Measurements from ENCODE around the gene TEAD1. TPM values are rescaled to one million over a fixed set of nuclear protein-coding genes. Genes with fewer than 3 reads are reported as not detected.

Gene TEAD1
- total and polyA plus RNA-seq, 9 of the 15 experiments (the other 6 are each of a cell fraction or from before 2014, with no cell fraction given) = 1.7 to 17.7 (median 10.8) TPM

DNA sequence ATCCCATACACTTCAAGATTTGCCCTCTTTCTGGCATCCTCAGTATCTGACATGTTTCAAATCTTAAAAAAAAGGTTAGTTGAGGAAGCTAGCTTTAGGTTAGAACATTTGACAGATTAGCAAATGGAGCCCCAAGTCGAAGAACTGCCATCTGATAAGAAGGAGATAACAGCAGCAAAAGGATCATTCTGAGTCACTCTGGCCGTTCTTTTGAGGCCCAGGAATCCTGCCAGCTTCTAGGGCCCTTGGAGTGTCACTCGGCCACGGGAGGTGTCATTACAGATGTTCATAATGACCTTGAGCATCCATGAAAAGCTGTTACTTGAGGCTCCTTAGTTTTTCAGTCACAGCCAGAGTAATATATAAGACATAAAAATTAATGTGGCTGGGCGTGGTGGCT, 202.8 kb downstream of the TEAD1 start (continued):
- TF ChIP-seq TBL1XR1 (IDR thresholded peaks at IDR 0.05; ENCODE audit: low read length in 2 of 2) (0 out of 4 replicates have a peak, but pooled peaks of 1 of the 2 experiments have one; percentile 12), JUND (IDR thresholded peaks at IDR 0.05; ENCODE audit: borderline replicate concordance, low read depth, low read length) (peak; percentile 87), JUND (tag; IDR thresholded peaks at IDR 0.05; ENCODE audit: borderline replicate concordance, low read depth, low read length) (peak; percentile 84; the same call in 1 of the 3 replicates), ATF7 (IDR thresholded peaks at IDR 0.05) (no peak), JUN (IDR thresholded peaks at IDR 0.05; ENCODE audit: borderline replicate concordance, low read depth, low read length) (0 out of 2 replicates have a peak, but pooled peaks have one; percentile 26), JUN (CRISPR knock-in tag; IDR thresholded peaks at IDR 0.05; ENCODE audit: borderline replicate concordance) (no peak), MEIS2 (IDR thresholded peaks at IDR 0.05; ENCODE audit: partially characterized antibody) (peak; percentile 21), ZNF780A (CRISPR knock-in tag; IDR thresholded peaks at IDR 0.05) (no peak), SRSF7 (optimal IDR thresholded peaks at IDR 0.05; ENCODE audit: low read depth, low read length) (no peak), TEAD2 (tag; IDR thresholded peaks at IDR 0.05) (no peak), ETV1 (tag; conservative IDR thresholded peaks at IDR 0.05; ENCODE audit: low read depth) (no peak), MTA1 (IDR thresholded peaks at IDR 0.05; ENCODE audit: borderline replicate concordance) (peak; percentile 47; the same call in 1 of the 2 replicates), RCOR1 (IDR thresholded peaks at IDR 0.05; ENCODE audit: borderline replicate concordance in 1 of 2, low read depth in 2 of 2, low read length in 2 of 2) (peak in 1 of 2 experiments; percentile 69; a peak in 2 of 4 replicates), FOXK2 (conservative IDR thresholded peaks at IDR 0.05 in 1 of 2, IDR thresholded peaks at IDR 0.05 in 1 of 2; ENCODE audit: low read depth in 2 of 2) (no peak), SMARCA4 (IDR thresholded peaks at IDR 0.05) (peak; percentile 53; the same call in 1 of the 2 replicates), SMARCE1 (IDR thresholded peaks at IDR 0.05) (peak; percentile 81; the same call in 1 of the 2 replicates), CCNT2 (IDR thresholded peaks at IDR 0.05; ENCODE audit: borderline replicate concordance, extremely low read depth, insufficient read length, low read depth, low read length) (peak; percentile 65), FOS (IDR thresholded peaks at IDR 0.05; ENCODE audit: extremely low read depth, insufficient read length) (peak; percentile 27)
- TF ChIP-seq, protein P1, sequence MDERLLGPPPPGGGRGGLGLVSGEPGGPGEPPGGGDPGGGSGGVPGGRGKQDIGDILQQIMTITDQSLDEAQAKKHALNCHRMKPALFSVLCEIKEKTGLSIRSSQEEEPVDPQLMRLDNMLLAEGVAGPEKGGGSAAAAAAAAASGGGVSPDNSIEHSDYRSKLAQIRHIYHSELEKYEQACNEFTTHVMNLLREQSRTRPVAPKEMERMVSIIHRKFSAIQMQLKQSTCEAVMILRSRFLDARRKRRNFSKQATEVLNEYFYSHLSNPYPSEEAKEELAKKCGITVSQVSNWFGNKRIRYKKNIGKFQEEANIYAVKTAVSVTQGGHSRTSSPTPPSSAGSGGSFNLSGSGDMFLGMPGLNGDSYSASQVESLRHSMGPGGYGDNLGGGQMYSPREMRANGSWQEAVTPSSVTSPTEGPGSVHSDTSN (CRISPR knock-in tag; IDR thresholded peaks at IDR 0.05; ENCODE audit: low read depth) = no peak
- TF ChIP-seq, protein P1 (tag; conservative IDR thresholded peaks at IDR 0.05; ENCODE audit: low read depth) = 0 out of 2 replicates have a peak, but pooled peaks have one; percentile 20
- TF ChIP-seq, protein P2, sequence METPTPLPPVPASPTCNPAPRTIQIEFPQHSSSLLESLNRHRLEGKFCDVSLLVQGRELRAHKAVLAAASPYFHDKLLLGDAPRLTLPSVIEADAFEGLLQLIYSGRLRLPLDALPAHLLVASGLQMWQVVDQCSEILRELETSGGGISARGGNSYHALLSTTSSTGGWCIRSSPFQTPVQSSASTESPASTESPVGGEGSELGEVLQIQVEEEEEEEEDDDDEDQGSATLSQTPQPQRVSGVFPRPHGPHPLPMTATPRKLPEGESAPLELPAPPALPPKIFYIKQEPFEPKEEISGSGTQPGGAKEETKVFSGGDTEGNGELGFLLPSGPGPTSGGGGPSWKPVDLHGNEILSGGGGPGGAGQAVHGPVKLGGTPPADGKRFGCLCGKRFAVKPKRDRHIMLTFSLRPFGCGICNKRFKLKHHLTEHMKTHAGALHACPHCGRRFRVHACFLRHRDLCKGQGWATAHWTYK (CRISPR knock-in tag; IDR thresholded peaks at IDR 0.05) = 0 out of 2 replicates have a peak, but pooled peaks have one; percentile 42
- TF ChIP-seq, protein P3, sequence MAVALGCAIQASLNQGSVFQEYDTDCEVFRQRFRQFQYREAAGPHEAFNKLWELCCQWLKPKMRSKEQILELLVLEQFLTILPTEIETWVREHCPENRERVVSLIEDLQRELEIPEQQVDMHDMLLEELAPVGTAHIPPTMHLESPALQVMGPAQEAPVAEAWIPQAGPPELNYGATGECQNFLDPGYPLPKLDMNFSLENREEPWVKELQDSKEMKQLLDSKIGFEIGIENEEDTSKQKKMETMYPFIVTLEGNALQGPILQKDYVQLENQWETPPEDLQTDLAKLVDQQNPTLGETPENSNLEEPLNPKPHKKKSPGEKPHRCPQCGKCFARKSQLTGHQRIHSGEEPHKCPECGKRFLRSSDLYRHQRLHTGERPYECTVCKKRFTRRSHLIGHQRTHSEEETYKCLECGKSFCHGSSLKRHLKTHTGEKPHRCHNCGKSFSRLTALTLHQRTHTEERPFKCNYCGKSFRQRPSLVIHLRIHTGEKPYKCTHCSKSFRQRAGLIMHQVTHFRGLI (CRISPR knock-in tag; IDR thresholded peaks at IDR 0.05) = no peak
- TF ChIP-seq, protein P4, sequence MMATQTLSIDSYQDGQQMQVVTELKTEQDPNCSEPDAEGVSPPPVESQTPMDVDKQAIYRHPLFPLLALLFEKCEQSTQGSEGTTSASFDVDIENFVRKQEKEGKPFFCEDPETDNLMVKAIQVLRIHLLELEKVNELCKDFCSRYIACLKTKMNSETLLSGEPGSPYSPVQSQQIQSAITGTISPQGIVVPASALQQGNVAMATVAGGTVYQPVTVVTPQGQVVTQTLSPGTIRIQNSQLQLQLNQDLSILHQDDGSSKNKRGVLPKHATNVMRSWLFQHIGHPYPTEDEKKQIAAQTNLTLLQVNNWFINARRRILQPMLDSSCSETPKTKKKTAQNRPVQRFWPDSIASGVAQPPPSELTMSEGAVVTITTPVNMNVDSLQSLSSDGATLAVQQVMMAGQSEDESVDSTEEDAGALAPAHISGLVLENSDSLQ (IDR thresholded peaks at IDR 0.05) = peak; percentile 34
